ENCODE data around the gene MEOX1.

GRCh38 chr17:43619705-43620104, 42.0 kb downstream of the MEOX1 start:
- no peak for TF ChIP-seq CTCF (conservative IDR thresholded peaks at IDR 0.05)
- TF ChIP-seq EZH2 (IDR thresholded peaks at IDR 0.05; ENCODE audit: low read depth): no peak
